Stomach (tissue), 4 donors: ENCODE measurements around the gene EFCAB11.

Experiments
- POLR2A ChIP-seq, 4 donors: fragments of 450-650 bp; IDR thresholded peaks; one replicate each; pipeline ENCODE4 v1.6.1; 2016; ENCODE audit warnings: antibody characterized with exemption in 4 of 4, control low read depth in 2 of 4, mild to moderate bottlenecking in 1 of 4, moderate library complexity in 1 of 4
- TF ChIP-seq, protein P1 (sequence below), 7 experiments: fragments of 450-650 bp in 4 of 7; fragments of 200-600 bp in 3 of 7; sonication (generic) in 3 of 7; IDR thresholded peaks; one replicate each; pipeline ENCODE4 v1.5.1; 2016 to 2019; ENCODE audit warnings: antibody characterized with exemption in 7 of 7, control low read depth in 2 of 7, mild to moderate bottlenecking in 1 of 7

DNA sequence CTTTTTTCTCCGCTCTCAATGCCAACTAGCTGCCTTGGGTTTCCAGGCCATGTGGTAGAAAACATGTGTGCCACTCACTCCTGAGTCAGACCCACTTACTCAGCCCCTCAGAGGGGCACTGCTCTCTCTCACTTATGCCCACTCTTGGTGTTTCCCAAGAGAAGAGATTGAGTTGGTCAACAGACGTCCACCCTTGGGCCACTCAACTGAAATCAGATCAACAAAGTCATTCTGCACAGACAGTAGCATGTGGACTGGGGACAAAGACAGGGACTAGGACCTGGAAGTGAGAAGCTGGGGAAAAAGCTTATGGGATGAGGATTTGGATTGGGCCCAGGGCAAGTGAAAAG lies 161.2 kb downstream of the EFCAB11 start:
- TF ChIP-seq, protein P1, sequence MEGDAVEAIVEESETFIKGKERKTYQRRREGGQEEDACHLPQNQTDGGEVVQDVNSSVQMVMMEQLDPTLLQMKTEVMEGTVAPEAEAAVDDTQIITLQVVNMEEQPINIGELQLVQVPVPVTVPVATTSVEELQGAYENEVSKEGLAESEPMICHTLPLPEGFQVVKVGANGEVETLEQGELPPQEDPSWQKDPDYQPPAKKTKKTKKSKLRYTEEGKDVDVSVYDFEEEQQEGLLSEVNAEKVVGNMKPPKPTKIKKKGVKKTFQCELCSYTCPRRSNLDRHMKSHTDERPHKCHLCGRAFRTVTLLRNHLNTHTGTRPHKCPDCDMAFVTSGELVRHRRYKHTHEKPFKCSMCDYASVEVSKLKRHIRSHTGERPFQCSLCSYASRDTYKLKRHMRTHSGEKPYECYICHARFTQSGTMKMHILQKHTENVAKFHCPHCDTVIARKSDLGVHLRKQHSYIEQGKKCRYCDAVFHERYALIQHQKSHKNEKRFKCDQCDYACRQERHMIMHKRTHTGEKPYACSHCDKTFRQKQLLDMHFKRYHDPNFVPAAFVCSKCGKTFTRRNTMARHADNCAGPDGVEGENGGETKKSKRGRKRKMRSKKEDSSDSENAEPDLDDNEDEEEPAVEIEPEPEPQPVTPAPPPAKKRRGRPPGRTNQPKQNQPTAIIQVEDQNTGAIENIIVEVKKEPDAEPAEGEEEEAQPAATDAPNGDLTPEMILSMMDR (IDR thresholded peaks at IDR 0.05) = no peak
- no peak for TF ChIP-seq POLR2A (IDR thresholded peaks at IDR 0.05)
